HCT116 (cell line): ENCODE measurements around the gene PIP5KL1. TPM values are rescaled to one million over a fixed set of nuclear protein-coding genes. Genes with fewer than 3 reads are reported as not detected.
A peak's percentile ranks its signal among the peaks of the same experiment; 100 is the strongest.

Source experiments
- ATAC-seq: fragments of 200-7000 bp; cut with Tn5 transposase; 2 replicates; pipeline ENCODE4 v1.9.1; 2020; ENCODE audit warnings: mild to moderate bottlenecking, moderate library complexity
- BruUV-seq: library from RNA; stranded (reverse); fragments of 400-500 nt; replicated peaks from 2 replicates; lab custom pipeline; 2021; lab: Mats Ljungman, UMichigan
- CTCF ChIA-PET: fragments of 300-600 bp; sonication (Branson Sonifier 250); formaldehyde crosslinking; loops from one replicate; lab custom pipeline; 2021; ENCODE audit warnings: antibody characterized with exemption; lab: Charles Lee
- POLR2A ChIA-PET: fragments of 300-600, 350-600 bp; sonication (Branson Sonifier 250); formaldehyde crosslinking; loops from one replicate; lab custom pipeline; 2021; ENCODE audit warnings: antibody characterized with exemption; lab: Charles Lee
- RAD21 ChIA-PET, 2 experiments: fragments of 300-600 bp; sonication (Branson Sonifier 250); formaldehyde crosslinking; loops; one replicate each; lab custom pipeline; 2023; ENCODE audit warnings: low total read pairs in 2 of 2; ENCODE audit not compliant: uncharacterized antibody in 2 of 2, unreplicated experiment in 2 of 2, low non-redundant PET in 1 of 2; lab: Charles Lee
- DNase-seq: peaks from one replicate; pipeline ENCODE4 v3.0.0-alpha.2; 2010; ENCODE audit warnings: low read depth, low spot score
- H2AFZ ChIP-seq: fragments of 200-600 bp; shearing (Covaris generic), sonication (generic); 2 replicates; pipeline ENCODE4 v1.6.1; 2017; ENCODE audit warnings: low read depth, mixed run types, mixed read lengths, antibody characterized with exemption, low read length; ENCODE audit not compliant: poor library complexity, severe bottlenecking
- H3K27ac ChIP-seq: 2 replicates; pipeline ENCODE4 v1.5.1; 2012; ENCODE audit warnings: low read depth, low read length
- H3K27me3 ChIP-seq: fragments of 200-600 bp; sonication (generic); 2 replicates; pipeline ENCODE4 v1.6.1; 2016; ENCODE audit warnings: mixed run types, low read length, mixed read lengths; ENCODE audit not compliant: insufficient read depth
- H3K36me3 ChIP-seq, 2 experiments: fragments of 200-500 bp in 1 of 2; fragments of 200-600 bp in 1 of 2; sonication (Bioruptor generic) in 1 of 2; sonication (generic) in 1 of 2; 2 replicates each; pipeline versions ENCODE4 v1.5.1 to v1.6.1; 2014 to 2016; ENCODE audit warnings: low read length in 2 of 2, inconsistent platforms in 1 of 2, mixed read lengths in 1 of 2, mixed run types in 1 of 2; ENCODE audit not compliant: insufficient read depth in 2 of 2, control insufficient read depth in 1 of 2
- H3K4me1 ChIP-seq, 2 experiments: fragments of 200-600 bp in 1 of 2; sonication (generic) in 1 of 2; 2 replicates each; pipeline versions ENCODE4 v1.5.1 to v1.6.1; 2012 to 2017; ENCODE audit warnings: low read length in 2 of 2, inconsistent platforms in 1 of 2, mild to moderate bottlenecking in 1 of 2, mixed read lengths in 1 of 2, mixed run types in 1 of 2, moderate library complexity in 1 of 2; ENCODE audit not compliant: insufficient read depth in 2 of 2, control insufficient read depth in 1 of 2
- H3K4me2 ChIP-seq: fragments of 200-600 bp; sonication (generic); 2 replicates; pipeline ENCODE4 v1.6.1; 2017; ENCODE audit warnings: mixed run types, low read length, mixed read lengths
- H3K4me3 ChIP-seq, 2 experiments: fragments of 200-600 bp in 1 of 2; sonication (generic) in 1 of 2; replicated peaks in 1 of 2; 2 replicates each; pipeline ENCODE4 v1.5.1; 2011 to 2016; ENCODE audit warnings: low read length in 2 of 2, control low read depth in 1 of 2, low read depth in 1 of 2, mild to moderate bottlenecking in 1 of 2, mixed read lengths in 1 of 2, mixed run types in 1 of 2
- H3K79me2 ChIP-seq: fragments of 200-600 bp; sonication (generic); 2 replicates; pipeline ENCODE4 v1.6.1; 2017; ENCODE audit warnings: mild to moderate bottlenecking, mixed run types, low read length, moderate library complexity, mixed read lengths; ENCODE audit not compliant: insufficient read depth
- H3K9ac ChIP-seq: fragments of 200-600 bp; sonication (generic); 2 replicates; pipeline ENCODE4 v1.6.1; 2016; ENCODE audit warnings: low read length, mixed read lengths
- H3K9me2 ChIP-seq: fragments of 200-600 bp; sonication (generic), shearing (Covaris generic); 2 replicates; pipeline ENCODE4 v1.6.1; 2017; ENCODE audit warnings: mixed run types, mild to moderate bottlenecking, moderate library complexity; ENCODE audit not compliant: insufficient read depth
- H3K9me3 ChIP-seq, 2 experiments: fragments of 200-500 bp in 1 of 2; fragments of 200-600 bp in 1 of 2; sonication (Bioruptor generic) in 1 of 2; sonication (generic) in 1 of 2; 2 replicates each; pipeline ENCODE4 v1.6.1; 2014 to 2017; ENCODE audit warnings: low read length in 2 of 2, mixed read lengths in 2 of 2, inconsistent platforms in 1 of 2, low read depth in 1 of 2, mild to moderate bottlenecking in 1 of 2, mixed run types in 1 of 2, moderate library complexity in 1 of 2; ENCODE audit not compliant: control insufficient read depth in 1 of 2, insufficient read depth in 1 of 2
- H4K20me1 ChIP-seq: fragments of 200-600 bp; sonication (generic), shearing (Covaris generic); 2 replicates; pipeline ENCODE4 v1.6.1; 2017; ENCODE audit warnings: mixed run types, mild to moderate bottlenecking, moderate library complexity; ENCODE audit not compliant: insufficient read depth
- CBX3 ChIP-seq: IDR thresholded peaks from 2 replicates; pipeline ENCODE4 v1.6.1; 2012; ENCODE audit warnings: low read depth
- CEBPB ChIP-seq: IDR thresholded peaks from 2 replicates; pipeline ENCODE4 v1.6.1; 2012; ENCODE audit warnings: low read depth
- EGR1 ChIP-seq: IDR thresholded peaks from 2 replicates; pipeline ENCODE4 v1.6.1; 2012; ENCODE audit warnings: low read depth
- EZH2phosphoT487 ChIP-seq: fragments of 200-600 bp; IDR thresholded peaks from 2 replicates; pipeline ENCODE4 v1.6.1; 2018; ENCODE audit warnings: antibody characterized with exemption, borderline replicate concordance
- JUND ChIP-seq: IDR thresholded peaks from 2 replicates; pipeline ENCODE4 v1.6.1; 2012
- POLR2A ChIP-seq: IDR thresholded peaks from 2 replicates; pipeline ENCODE4 v1.7.0; 2011; ENCODE audit warnings: borderline replicate concordance; ENCODE audit not compliant: insufficient read depth, insufficient read length; ENCODE audit errors: extremely low read depth
- RAD21 ChIP-seq: IDR thresholded peaks from 2 replicates; pipeline ENCODE4 v1.6.1; 2012; ENCODE audit warnings: low read depth, mild to moderate bottlenecking
- TCF7L2 ChIP-seq: IDR thresholded peaks from 2 replicates; pipeline ENCODE4 v1.7.0; 2011; ENCODE audit warnings: borderline replicate concordance, inconsistent platforms; ENCODE audit not compliant: insufficient read depth, insufficient read length; ENCODE audit errors: extremely low read depth
- YY1 ChIP-seq: IDR thresholded peaks from 2 replicates; pipeline ENCODE4 v1.6.1; 2011; ENCODE audit warnings: low read length, low read depth, moderate library complexity, mild to moderate bottlenecking; ENCODE audit not compliant: insufficient replicate concordance; ENCODE audit errors: extremely low read depth
- ZFX ChIP-seq: fragments of 450-650 bp; IDR thresholded peaks from 2 replicates; pipeline ENCODE4 v1.6.1; 2017
- ZNF274 ChIP-seq: fragments of 200-500 bp; sonication (Bioruptor generic); IDR thresholded peaks from 2 replicates; pipeline ENCODE4 v1.6.1; 2014; ENCODE audit warnings: mild to moderate bottlenecking, low read depth, low read length, inconsistent platforms
- intact Hi-C: fragments of 100-400 bp; cut with micrococcal nuclease; formaldehyde crosslinking; loops from 2 replicates; pipeline ENCODE4 v1.10.0; 2022
- total RNA-seq: library from RNA; stranded (reverse); gene quantifications from one replicate; pipeline ENCODE4 v1.2.1, GENCODE V29; 2021; ENCODE audit not compliant: unreplicated experiment
- TF ChIP-seq, protein P1 (sequence below): IDR thresholded peaks from 2 replicates; pipeline ENCODE4 v1.6.1; 2012
- TF ChIP-seq, protein P2 (sequence below): IDR thresholded peaks from 2 replicates; pipeline ENCODE4 v1.6.1; 2012

Gene PIP5KL1
- total RNA-seq, 1 experiment from 2014 or later, result 37.6 TPM

DNA sequence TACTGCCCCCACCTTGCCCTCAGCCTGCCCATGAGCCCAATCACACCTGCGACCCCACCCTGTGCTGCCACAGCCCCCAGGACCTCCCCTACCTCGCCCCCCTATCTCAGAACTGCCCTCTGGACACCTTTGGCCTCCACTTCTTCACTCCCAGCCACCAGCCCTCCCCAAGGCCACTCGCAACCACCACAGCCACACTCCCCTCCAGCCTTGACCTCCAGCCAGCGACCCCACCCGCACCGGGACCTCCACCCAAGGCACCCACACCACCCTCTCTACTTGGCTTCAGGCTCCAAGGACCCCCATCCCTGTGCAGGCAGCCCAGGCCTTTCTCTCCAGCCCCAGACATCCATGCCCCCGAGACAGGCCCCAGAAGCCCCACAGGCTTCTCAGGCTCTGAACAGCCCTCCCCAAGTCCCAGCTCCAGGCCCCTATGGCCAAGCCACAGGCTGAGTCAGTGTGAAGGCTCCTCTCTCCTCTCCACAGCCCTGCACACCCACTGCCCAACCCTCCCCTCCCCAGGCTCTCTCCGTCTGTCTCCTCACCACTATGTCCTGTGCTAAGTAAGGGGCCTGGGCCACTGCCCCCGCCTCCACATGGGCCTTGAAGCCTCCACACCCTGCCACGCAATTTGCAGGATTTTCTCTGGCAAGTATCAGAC is 55.1 kb downstream of the PIP5KL1 start:
- Histone ChIP-seq H2AFZ (no peak overlapping the region), H3K9me2 (no peaks in the 10 kb centered on the region), H3K36me3 (no peaks in the 10 kb centered on the region), H3K4me2 (peak overlapping the region; percentile 89; the same call in 1 of the 2 replicates), H3K27me3 (no peaks in the 10 kb centered on the region), H3K4me1 (peaks cover 12 to 42% of the 10 kb centered on the region in 2 experiments), H3K9me3 (no peaks in the 10 kb centered on the region), H3K79me2 (no peaks in the 10 kb centered on the region; the same call in 1 of the 2 replicates), H3K4me3 (no peak overlapping the region), H3K9ac (no peak overlapping the region), H3K27ac (no peak overlapping the region), H4K20me1 (no peaks in the 10 kb centered on the region)
- DNase-seq (no peak), ATAC-seq (no peak)
- no peak for TF ChIP-seq ZFX
- no peak for TF ChIP-seq POLR2A
- TF ChIP-seq CEBPB, result no peak
- TF ChIP-seq, protein P1, sequence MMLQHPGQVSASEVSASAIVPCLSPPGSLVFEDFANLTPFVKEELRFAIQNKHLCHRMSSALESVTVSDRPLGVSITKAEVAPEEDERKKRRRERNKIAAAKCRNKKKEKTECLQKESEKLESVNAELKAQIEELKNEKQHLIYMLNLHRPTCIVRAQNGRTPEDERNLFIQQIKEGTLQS, result no peak
- no peak for TF ChIP-seq ZNF274
- no peak for TF ChIP-seq EZH2phosphoT487
- no peak for TF ChIP-seq JUND
- no peak for TF ChIP-seq RAD21
- TF ChIP-seq, protein P2, sequence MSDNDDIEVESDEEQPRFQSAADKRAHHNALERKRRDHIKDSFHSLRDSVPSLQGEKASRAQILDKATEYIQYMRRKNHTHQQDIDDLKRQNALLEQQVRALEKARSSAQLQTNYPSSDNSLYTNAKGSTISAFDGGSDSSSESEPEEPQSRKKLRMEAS, result no peak
- no peak for TF ChIP-seq YY1
- no peak for TF ChIP-seq EGR1
- TF ChIP-seq CBX3, result no peak
- no peak for TF ChIP-seq TCF7L2
- RAD21 ChIA-PET, result no interaction called here
- CTCF ChIA-PET, result no interaction called here
- BruUV-seq, result no TSS peak
- POLR2A ChIA-PET, result no interaction called here
- intact Hi-C loops, result no loop called here
